Neural cell (in vitro differentiated cells): ENCODE results near the gene FZD8. TPM values are rescaled to one million over a fixed set of nuclear protein-coding genes. Genes with fewer than 3 reads are reported as not detected.

Experiments
- H2AFZ ChIP-seq: fragments of 200-600, 300-800 bp; sonication (generic), shearing (Covaris generic); 2 replicates; pipeline ENCODE4 v1.6.0; 2014; ENCODE audit warnings: low read depth, mild to moderate bottlenecking, antibody characterized with exemption, low read length, moderate library complexity
- H3F3A ChIP-seq: fragments of 200-600 bp; shearing (Covaris generic); 2 replicates; pipeline ENCODE4 v1.6.1; 2016; ENCODE audit warnings: mild to moderate bottlenecking, moderate library complexity, mixed read lengths, antibody characterized with exemption, low read length; ENCODE audit not compliant: insufficient read depth, poor library complexity, severe bottlenecking
- H3K27ac ChIP-seq: fragments of 200-600, 300-800 bp; sonication (generic), shearing (Covaris generic); 2 replicates; pipeline ENCODE4 v1.5.1; 2014; ENCODE audit warnings: mild to moderate bottlenecking, low read length, moderate library complexity
- H3K27me3 ChIP-seq: fragments of 300-800, 200-600 bp; sonication (generic), shearing (Covaris generic); 2 replicates; pipeline ENCODE4 v1.6.0; 2014; ENCODE audit warnings: mild to moderate bottlenecking, low read depth, low read length, moderate library complexity; ENCODE audit not compliant: insufficient read depth
- H3K36me3 ChIP-seq: fragments of 300-800, 200-600 bp; sonication (generic), shearing (Covaris generic); 2 replicates; pipeline ENCODE4 v1.5.1; 2014; ENCODE audit warnings: mild to moderate bottlenecking, antibody characterized with exemption, low read length, moderate library complexity; ENCODE audit not compliant: insufficient read depth
- H3K4me2 ChIP-seq: fragments of 300-800, 200-600 bp; sonication (generic), shearing (Covaris generic); 2 replicates; pipeline ENCODE4 v1.6.0; 2014; ENCODE audit warnings: mild to moderate bottlenecking, low read length
- H3K4me3 ChIP-seq: fragments of 300-800, 200-600 bp; sonication (generic), shearing (Covaris generic); 2 replicates; pipeline ENCODE4 v1.5.1; 2014; ENCODE audit warnings: mild to moderate bottlenecking, low read length, moderate library complexity
- H3K79me2 ChIP-seq: fragments of 200-600 bp; shearing (Covaris generic); replicated peaks from 2 replicates; pipeline ENCODE4 v1.6.0; 2014; ENCODE audit warnings: mild to moderate bottlenecking, low read length, moderate library complexity; ENCODE audit not compliant: insufficient read depth
- H3K9ac ChIP-seq: fragments of 300-800, 200-600 bp; sonication (generic), shearing (Covaris generic); 2 replicates; pipeline ENCODE4 v1.6.1; 2016; ENCODE audit warnings: mild to moderate bottlenecking, low read length, mixed read lengths
- H3K9me2 ChIP-seq: fragments of 200-600 bp; shearing (Covaris generic); 2 replicates; pipeline ENCODE4 v1.6.1; 2016; ENCODE audit warnings: mild to moderate bottlenecking, low read length, mixed read lengths; ENCODE audit not compliant: insufficient read depth
- H3K9me3 ChIP-seq: fragments of 200-600, 300-800 bp; sonication (generic), shearing (Covaris generic); 2 replicates; pipeline ENCODE4 v1.6.1; 2016; ENCODE audit warnings: mild to moderate bottlenecking, mixed run types, low read length, moderate library complexity, mixed read lengths
- H4K20me1 ChIP-seq: fragments of 200-600 bp; shearing (Covaris generic); 2 replicates; pipeline ENCODE4 v1.6.1; 2016; ENCODE audit warnings: mild to moderate bottlenecking, mixed run types; ENCODE audit not compliant: insufficient read depth
- EP300 ChIP-seq: fragments of 450-650 bp; conservative IDR thresholded peaks from 2 replicates; pipeline ENCODE4 v1.6.1; 2014; ENCODE audit warnings: antibody characterized with exemption, mild to moderate bottlenecking, moderate library complexity; ENCODE audit not compliant: poor library complexity, severe bottlenecking
- EZH2 ChIP-seq: fragments of 200-600, 300-800 bp; shearing (Covaris generic), sonication (generic); IDR thresholded peaks from 2 replicates; pipeline ENCODE4 v1.6.1; 2014; ENCODE audit warnings: antibody characterized with exemption, low read length, borderline replicate concordance, mild to moderate bottlenecking; ENCODE audit not compliant: insufficient read depth, poor library complexity, severe bottlenecking
- MXI1 ChIP-seq: fragments of 450-650 bp; conservative IDR thresholded peaks from 2 replicates; pipeline ENCODE4 v1.6.1; 2014; ENCODE audit warnings: antibody characterized with exemption, mild to moderate bottlenecking; ENCODE audit not compliant: poor library complexity, severe bottlenecking
- POLR2AphosphoS5 ChIP-seq: IDR thresholded peaks from 2 replicates; pipeline ENCODE4 v1.6.1; 2012
- RAD21 ChIP-seq: fragments of 450-650 bp; conservative IDR thresholded peaks from 2 replicates; pipeline ENCODE4 v1.6.1; 2014; ENCODE audit warnings: antibody characterized with exemption, mild to moderate bottlenecking, moderate library complexity
- SMC3 ChIP-seq: fragments of 450-650 bp; conservative IDR thresholded peaks from 2 replicates; pipeline ENCODE4 v1.6.1; 2014; ENCODE audit warnings: antibody characterized with exemption, mild to moderate bottlenecking, moderate library complexity; ENCODE audit not compliant: poor library complexity
- TAF1 ChIP-seq: IDR thresholded peaks from 2 replicates; pipeline ENCODE4 v1.6.1; 2012; ENCODE audit warnings: low read depth
- polyA plus RNA-seq: library from polyadenylated mRNA; depleted of rRNA; stranded (reverse); fragments of >200 nt; gene quantifications from 2 replicates; pipeline ENCODE4 v1.2.3, GENCODE V29; 2014
- TF ChIP-seq, protein P1 (sequence below): fragments of 450-650 bp; IDR thresholded peaks from 2 replicates; pipeline ENCODE4 v1.5.1; 2014; ENCODE audit warnings: antibody characterized with exemption, mild to moderate bottlenecking, moderate library complexity; ENCODE audit not compliant: poor library complexity, severe bottlenecking
- TF ChIP-seq, protein P2 (sequence below): IDR thresholded peaks from 2 replicates; pipeline ENCODE4 v1.6.1; 2012; ENCODE audit warnings: borderline replicate concordance

Gene FZD8
- polyA plus RNA-seq, 1 donor from 2014 or later = 1.6 TPM

DNA sequence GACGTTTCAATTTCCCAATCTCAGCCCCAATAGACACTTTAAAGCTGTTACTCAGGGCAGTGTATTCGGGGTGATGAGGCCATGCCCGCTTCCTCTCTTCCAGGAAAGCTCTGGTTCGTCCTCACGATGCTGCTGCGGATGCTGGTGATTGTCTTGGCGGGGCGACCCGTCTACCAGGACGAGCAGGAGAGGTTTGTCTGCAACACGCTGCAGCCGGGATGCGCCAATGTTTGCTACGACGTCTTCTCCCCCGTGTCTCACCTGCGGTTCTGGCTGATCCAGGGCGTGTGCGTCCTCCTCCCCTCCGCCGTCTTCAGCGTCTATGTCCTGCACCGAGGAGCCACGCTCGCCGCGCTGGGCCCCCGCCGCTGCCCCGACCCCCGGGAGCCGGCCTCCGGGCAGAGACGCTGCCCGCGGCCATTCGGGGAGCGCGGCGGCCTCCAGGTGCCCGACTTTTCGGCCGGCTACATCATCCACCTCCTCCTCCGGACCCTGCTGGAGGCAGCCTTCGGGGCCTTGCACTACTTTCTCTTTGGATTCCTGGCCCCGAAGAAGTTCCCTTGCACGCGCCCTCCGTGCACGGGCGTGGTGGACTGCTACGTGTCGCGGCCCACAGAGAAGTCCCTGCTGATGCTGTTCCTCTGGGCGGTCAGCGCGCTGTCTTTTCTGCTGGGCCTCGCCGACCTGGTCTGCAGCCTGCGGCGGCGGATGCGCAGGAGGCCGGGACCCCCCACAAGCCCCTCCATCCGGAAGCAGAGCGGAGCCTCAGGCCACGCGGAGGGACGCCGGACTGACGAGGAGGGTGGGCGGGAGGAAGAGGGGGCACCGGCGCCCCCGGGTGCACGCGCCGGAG is 34.4 kb downstream of the FZD8 start:
- Histone ChIP-seq H3K9ac (no peak overlapping the region), H2AFZ (no peak overlapping the region), H3K4me2 (no peak overlapping the region)

DNA sequence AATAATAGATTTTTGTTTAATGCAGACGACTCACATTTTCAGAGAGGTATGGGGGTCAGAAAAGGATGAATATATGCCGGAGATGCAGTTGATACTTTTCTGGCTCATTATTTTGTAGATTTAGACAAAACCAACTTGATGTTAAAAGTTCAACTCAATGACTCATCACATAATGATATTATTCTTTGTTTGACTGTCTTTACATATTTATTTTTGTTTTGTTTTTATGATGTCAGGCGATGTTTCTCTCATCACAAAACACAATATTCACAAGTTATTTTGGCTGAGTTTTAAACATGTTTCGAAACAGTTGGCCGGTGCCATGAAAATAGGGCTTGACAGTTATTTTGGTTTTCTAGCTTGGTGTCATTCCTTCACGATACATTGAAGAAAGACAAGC is 35.7 kb downstream of the FZD8 start:
- Histone ChIP-seq H3K79me2 (no peaks in the 10 kb centered on the region), H3K27ac (no peak overlapping the region), H3F3A (no peaks in the 10 kb centered on the region), H4K20me1 (no peaks in the 10 kb centered on the region), H2AFZ (no peak overlapping the region), H3K27me3 (no peaks in the 10 kb centered on the region), H3K4me3 (no peak overlapping the region), H3K4me2 (no peak overlapping the region), H3K9ac (no peak overlapping the region), H3K9me2 (no peaks in the 10 kb centered on the region), H3K9me3 (no peaks in the 10 kb centered on the region), H3K36me3 (no peaks in the 10 kb centered on the region)
- no peak for TF ChIP-seq POLR2AphosphoS5
- no peak for TF ChIP-seq EP300
- no peak for TF ChIP-seq RAD21
- TF ChIP-seq, protein P1, sequence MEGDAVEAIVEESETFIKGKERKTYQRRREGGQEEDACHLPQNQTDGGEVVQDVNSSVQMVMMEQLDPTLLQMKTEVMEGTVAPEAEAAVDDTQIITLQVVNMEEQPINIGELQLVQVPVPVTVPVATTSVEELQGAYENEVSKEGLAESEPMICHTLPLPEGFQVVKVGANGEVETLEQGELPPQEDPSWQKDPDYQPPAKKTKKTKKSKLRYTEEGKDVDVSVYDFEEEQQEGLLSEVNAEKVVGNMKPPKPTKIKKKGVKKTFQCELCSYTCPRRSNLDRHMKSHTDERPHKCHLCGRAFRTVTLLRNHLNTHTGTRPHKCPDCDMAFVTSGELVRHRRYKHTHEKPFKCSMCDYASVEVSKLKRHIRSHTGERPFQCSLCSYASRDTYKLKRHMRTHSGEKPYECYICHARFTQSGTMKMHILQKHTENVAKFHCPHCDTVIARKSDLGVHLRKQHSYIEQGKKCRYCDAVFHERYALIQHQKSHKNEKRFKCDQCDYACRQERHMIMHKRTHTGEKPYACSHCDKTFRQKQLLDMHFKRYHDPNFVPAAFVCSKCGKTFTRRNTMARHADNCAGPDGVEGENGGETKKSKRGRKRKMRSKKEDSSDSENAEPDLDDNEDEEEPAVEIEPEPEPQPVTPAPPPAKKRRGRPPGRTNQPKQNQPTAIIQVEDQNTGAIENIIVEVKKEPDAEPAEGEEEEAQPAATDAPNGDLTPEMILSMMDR = no peak
- TF ChIP-seq, protein P2, sequence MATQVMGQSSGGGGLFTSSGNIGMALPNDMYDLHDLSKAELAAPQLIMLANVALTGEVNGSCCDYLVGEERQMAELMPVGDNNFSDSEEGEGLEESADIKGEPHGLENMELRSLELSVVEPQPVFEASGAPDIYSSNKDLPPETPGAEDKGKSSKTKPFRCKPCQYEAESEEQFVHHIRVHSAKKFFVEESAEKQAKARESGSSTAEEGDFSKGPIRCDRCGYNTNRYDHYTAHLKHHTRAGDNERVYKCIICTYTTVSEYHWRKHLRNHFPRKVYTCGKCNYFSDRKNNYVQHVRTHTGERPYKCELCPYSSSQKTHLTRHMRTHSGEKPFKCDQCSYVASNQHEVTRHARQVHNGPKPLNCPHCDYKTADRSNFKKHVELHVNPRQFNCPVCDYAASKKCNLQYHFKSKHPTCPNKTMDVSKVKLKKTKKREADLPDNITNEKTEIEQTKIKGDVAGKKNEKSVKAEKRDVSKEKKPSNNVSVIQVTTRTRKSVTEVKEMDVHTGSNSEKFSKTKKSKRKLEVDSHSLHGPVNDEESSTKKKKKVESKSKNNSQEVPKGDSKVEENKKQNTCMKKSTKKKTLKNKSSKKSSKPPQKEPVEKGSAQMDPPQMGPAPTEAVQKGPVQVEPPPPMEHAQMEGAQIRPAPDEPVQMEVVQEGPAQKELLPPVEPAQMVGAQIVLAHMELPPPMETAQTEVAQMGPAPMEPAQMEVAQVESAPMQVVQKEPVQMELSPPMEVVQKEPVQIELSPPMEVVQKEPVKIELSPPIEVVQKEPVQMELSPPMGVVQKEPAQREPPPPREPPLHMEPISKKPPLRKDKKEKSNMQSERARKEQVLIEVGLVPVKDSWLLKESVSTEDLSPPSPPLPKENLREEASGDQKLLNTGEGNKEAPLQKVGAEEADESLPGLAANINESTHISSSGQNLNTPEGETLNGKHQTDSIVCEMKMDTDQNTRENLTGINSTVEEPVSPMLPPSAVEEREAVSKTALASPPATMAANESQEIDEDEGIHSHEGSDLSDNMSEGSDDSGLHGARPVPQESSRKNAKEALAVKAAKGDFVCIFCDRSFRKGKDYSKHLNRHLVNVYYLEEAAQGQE = no peak
- TF ChIP-seq MXI1 = no peak
- TF ChIP-seq EZH2 = no peak
- no peak for TF ChIP-seq SMC3
- TF ChIP-seq TAF1 = no peak

More for the DNA sequence above, 34.4 kb downstream of the FZD8 start:
- Histone ChIP-seq H3K27ac (no peak overlapping the region), H3K27me3 (no peaks in the 10 kb centered on the region), H3F3A (no peaks in the 10 kb centered on the region), H3K36me3 (no peaks in the 10 kb centered on the region), H3K9me3 (no peaks in the 10 kb centered on the region), H3K4me3 (no peak overlapping the region), H3K79me2 (no peaks in the 10 kb centered on the region), H3K9me2 (no peaks in the 10 kb centered on the region), H4K20me1 (no peaks in the 10 kb centered on the region)
- TF ChIP-seq, protein P1 = no peak
- no peak for TF ChIP-seq MXI1
- TF ChIP-seq, protein P2 = no peak
- TF ChIP-seq RAD21 = no peak
- no peak for TF ChIP-seq POLR2AphosphoS5
- no peak for TF ChIP-seq SMC3
- no peak for TF ChIP-seq TAF1
- no peak for TF ChIP-seq EP300
- no peak for TF ChIP-seq EZH2
